GM13977 (cell line): ENCODE measurements around the gene TINAG.

Experiments
- DNase-seq: peaks from one replicate; pipeline ENCODE4 v3.0.0; 2012; ENCODE audit warnings: low spot score
- CTCF ChIP-seq: IDR thresholded peaks from 2 replicates; pipeline ENCODE4 v1.5.1; 2012; ENCODE audit warnings: mild to moderate bottlenecking, control low read depth; ENCODE audit not compliant: insufficient read depth; ENCODE audit errors: extremely low read depth, missing control alignments
- in situ Hi-C: fragments of 300-500 bp; cut with MboI; formaldehyde crosslinking; loops from one replicate; pipeline ENCODE4 v1.12.0; 2022; ENCODE audit warnings: low sequenced_read_pairs, low pct_unique_long_range_greater_than_20kb, mixed read lengths, inconsistent platforms; ENCODE audit not compliant: unreplicated experiment

TINAG gene

DNA sequence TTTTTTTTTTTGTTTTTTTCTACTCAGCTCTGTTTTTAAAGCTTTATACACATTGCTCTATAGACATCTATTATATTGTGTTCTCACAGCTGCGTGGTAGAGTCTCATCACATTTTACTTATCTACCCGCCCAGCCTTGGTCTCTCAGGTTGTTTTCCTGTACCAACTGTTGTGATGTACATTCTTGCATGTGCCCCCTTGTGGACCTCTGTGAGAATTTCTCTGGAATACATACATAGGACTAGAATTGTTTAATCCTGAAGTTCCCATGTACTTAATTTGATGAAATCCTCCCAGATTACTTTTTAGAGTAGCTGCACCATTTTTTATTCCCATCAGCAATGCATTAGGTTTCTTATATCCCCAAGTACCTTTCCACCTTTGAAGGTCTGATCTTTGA, 40.4 kb upstream of the TINAG start:
- in situ Hi-C loops = no loop called here
- DNase-seq = no peak
- no peak for TF ChIP-seq CTCF

- DNase-seq = no peak
- in situ Hi-C loops = no loop called here
- TF ChIP-seq CTCF = no peak
Observed at GRCh38 chr6:54273214-54273820, 34.9 kb upstream of the TINAG start.

DNA sequence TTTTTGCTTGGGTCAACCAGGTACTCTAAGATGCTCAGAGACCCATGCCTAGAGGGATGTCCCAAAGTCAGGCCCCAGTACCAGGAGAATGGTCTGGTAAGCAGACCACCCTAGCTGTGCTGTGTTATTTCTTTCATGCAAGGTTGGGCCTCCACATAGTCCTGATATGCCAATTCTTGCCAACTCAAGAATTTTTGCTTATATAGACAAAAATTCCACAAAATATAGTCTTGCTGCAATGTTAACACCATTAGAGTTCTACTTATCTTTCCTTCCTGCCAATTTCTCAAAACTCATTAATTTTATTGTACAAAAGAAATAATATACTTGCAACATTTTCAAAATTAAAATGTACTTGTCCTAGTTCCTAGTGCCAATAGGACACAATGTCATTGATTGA, 33.9 kb upstream of the TINAG start:
- in situ Hi-C loops = no loop called here
- DNase-seq = no peak
- no peak for TF ChIP-seq CTCF

DNA sequence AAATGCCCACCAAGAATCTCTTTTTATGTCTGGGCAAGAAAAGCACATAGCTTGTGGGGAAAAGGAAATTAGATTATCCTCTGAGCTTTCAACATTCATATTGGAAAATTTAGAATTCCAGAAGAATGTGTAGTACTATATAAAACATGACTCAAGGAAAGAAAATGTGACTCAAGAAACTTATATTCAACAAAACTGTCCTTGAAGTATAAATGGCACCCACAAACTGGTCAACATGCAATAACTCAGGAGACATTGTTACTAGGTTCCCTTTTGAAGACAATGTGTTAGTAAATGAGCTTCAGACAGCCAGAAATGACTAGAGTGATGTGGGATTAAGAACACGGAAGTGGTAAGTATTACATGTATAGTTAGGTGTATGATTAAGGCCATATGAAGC, 26.1 kb upstream of the TINAG start:
- DNase-seq = no peak
- in situ Hi-C loops = no loop called here
- no peak for TF ChIP-seq CTCF

GRCh38 chr6:54284161-54284860, 23.9 kb upstream of the TINAG start:
- no peak for DNase-seq
- in situ Hi-C loops = no loop called here
- TF ChIP-seq CTCF = no peak

GRCh38 chr6:54285595-54285994, 22.6 kb upstream of the TINAG start:
- in situ Hi-C loops = no loop called here
- DNase-seq = no peak
- no peak for TF ChIP-seq CTCF

- no peak for DNase-seq
- TF ChIP-seq CTCF = no peak
- in situ Hi-C loops = no loop called here
Observed at GRCh38 chr6:54286141-54286540, 22.1 kb upstream of the TINAG start.
